MM.1S (cell line): Measurements from ENCODE around the gene KSR2.

Experiments used
- CTCF ChIP-seq: fragments of 300-600 bp; sonication (generic); IDR thresholded peaks from 2 replicates; pipeline ENCODE4 v1.5.1; 2016; ENCODE audit warnings: antibody characterized with exemption, low read length, mixed read lengths
- EZH2 ChIP-seq: fragments of 300-600 bp; sonication (generic); optimal IDR thresholded peaks from 2 replicates; pipeline ENCODE3; 2017; ENCODE audit warnings: low read depth, mild to moderate bottlenecking, antibody characterized with exemption, low read length, mixed read lengths
- EZH2phosphoT487 ChIP-seq: fragments of 300-600 bp; sonication (generic); IDR thresholded peaks from 2 replicates; pipeline ENCODE4 v1.6.1; 2018; ENCODE audit warnings: antibody characterized with exemption, low read length

- TF ChIP-seq CTCF (no peak), EZH2 (no peak), EZH2phosphoT487 (no peak)
These were observed 260.9 kb downstream of the KSR2 start for GRCh38 chr12:117707861-117708260.
